Retinal pigment epithelial cell (primary cell): ENCODE results near the gene GPR62.

Source experiments
- DNase-seq: peaks from one replicate; pipeline ENCODE4 v3.0.0-alpha.2; 2010; ENCODE audit warnings: low read depth
- H3K4me3 ChIP-seq: 2 replicates; pipeline ENCODE4 v1.5.1; 2011; ENCODE audit warnings: mild to moderate bottlenecking, low read length, control low read depth, moderate library complexity
- CTCF ChIP-seq: conservative IDR thresholded peaks from 2 replicates; pipeline ENCODE4 v1.5.1; 2011; ENCODE audit warnings: low read depth, low read length, control low read depth, inconsistent platforms

The GPR62 gene

GRCh38 chr3:51963951-51964451 lies 8.8 kb downstream of the GPR62 start:
- no peak for DNase-seq
- H3K4me3 ChIP-seq: peak overlapping the region; percentile 81
- TF ChIP-seq CTCF: no peak

- H3K4me3 ChIP-seq: peak overlapping the region; percentile 81
- no peak for TF ChIP-seq CTCF
- no peak for DNase-seq
Observed at GRCh38 chr3:51964521-51964920, 9.3 kb downstream of the GPR62 start.

GRCh38 chr3:51966016-51966415 lies 10.8 kb downstream of the GPR62 start:
- no peak for DNase-seq
- no peak for TF ChIP-seq CTCF
- peak overlapping the region; percentile 81 for H3K4me3 ChIP-seq

- no peak for TF ChIP-seq CTCF
- peak overlapping the region; percentile 81 for H3K4me3 ChIP-seq
- no peak for DNase-seq
Observed at GRCh38 chr3:51966486-51966885, 11.3 kb downstream of the GPR62 start.

GRCh38 chr3:51966922-51967383 lies 11.8 kb downstream of the GPR62 start:
- peak overlapping the region; percentile 81 for H3K4me3 ChIP-seq
- peak; percentile 5 for TF ChIP-seq CTCF
- no peak for DNase-seq

GRCh38 chr3:51967384-51968169 lies 12.4 kb downstream of the GPR62 start, which contains the start of gene PCBP4:
TSS of gene PCBP4 (minus strand) at chr3:51967454. CDS start at chr3:51961240, 6,214 bp downstream.
- TF ChIP-seq CTCF: no peak
- no peak for DNase-seq
- peak within 1 kb of the TSS; percentile 81 for H3K4me3 ChIP-seq
